WTC11 (cell line): Measurements from ENCODE around the gene LAP3. TPM values are rescaled to one million over a fixed set of nuclear protein-coding genes. Genes with fewer than 3 reads are reported as not detected.

Experiments
- ATAC-seq: fragments of 200-7000 bp; cut with Tn5 transposase; 2 replicates; pipeline ENCODE4 v1.10.0; 2021; ENCODE audit warnings: mild to moderate bottlenecking, moderate library complexity
- CTCF ChIA-PET: fragments of 300-600 bp; sonication (Branson Sonifier 250); formaldehyde crosslinking; loops from one replicate; lab custom pipeline; 2021; ENCODE audit warnings: antibody characterized with exemption; lab: Charles Lee
- POLR2A ChIA-PET: fragments of 350-600 bp; sonication (Branson Sonifier 250); formaldehyde crosslinking; loops from one replicate; lab custom pipeline; 2021; ENCODE audit warnings: antibody characterized with exemption; lab: Charles Lee
- DNase-seq: peaks from one replicate; pipeline ENCODE4 v3.0.0; 2021; ENCODE audit warnings: low spot score
- H3K27ac Mint-ChIP-seq: 2 replicates; pipeline ENCODE4 v1.8.0; 2021; ENCODE audit warnings: mixed read lengths
- H3K27me3 Mint-ChIP-seq: 2 replicates; pipeline ENCODE4 v1.8.0; 2021; ENCODE audit warnings: low read depth, mild to moderate bottlenecking, moderate library complexity, mixed read lengths
- H3K36me3 Mint-ChIP-seq: 2 replicates; pipeline ENCODE4 v1.8.0; 2021; ENCODE audit warnings: mixed read lengths
- H3K4me1 Mint-ChIP-seq: 2 replicates; pipeline ENCODE4 v1.8.0; 2022; ENCODE audit warnings: mixed read lengths
- H3K4me3 Mint-ChIP-seq: 2 replicates; pipeline ENCODE4 v1.8.0; 2021; ENCODE audit warnings: mild to moderate bottlenecking, moderate library complexity, mixed read lengths
- H3K9me3 Mint-ChIP-seq: 2 replicates; pipeline ENCODE4 v1.8.0; 2021; ENCODE audit warnings: mixed read lengths
- AFF4 ChIP-seq: sonication (generic); formaldehyde crosslinking; IDR thresholded peaks from 2 replicates; pipeline ENCODE4 v1.8.1; 2023; ENCODE audit warnings: mild to moderate bottlenecking, missing genetic modification reagents, borderline replicate concordance
- ARID4B ChIP-seq: sonication (generic); formaldehyde crosslinking; IDR thresholded peaks from 2 replicates; pipeline ENCODE4 v1.8.0; 2023; ENCODE audit warnings: missing genetic modification reagents, mild to moderate bottlenecking, borderline replicate concordance
- ATF1 ChIP-seq: sonication (generic); formaldehyde crosslinking; IDR thresholded peaks from 2 replicates; pipeline ENCODE4 v1.8.1; 2023; ENCODE audit warnings: mild to moderate bottlenecking, moderate library complexity, missing genetic modification reagents
- EMX1 ChIP-seq: fragments of 250-450 bp; sonication (Bioruptor Pico); IDR thresholded peaks from 2 replicates; pipeline ENCODE4 v1.8.0; 2021; ENCODE audit warnings: mild to moderate bottlenecking
- FOXP4 ChIP-seq: sonication (generic); formaldehyde crosslinking; IDR thresholded peaks from 2 replicates; pipeline ENCODE4 v1.8.0; 2022; ENCODE audit warnings: mild to moderate bottlenecking, missing genetic modification reagents
- JAZF1 ChIP-seq: fragments of 250-450 bp; sonication (Bioruptor Pico); IDR thresholded peaks from 2 replicates; pipeline ENCODE4 v1.9.0; 2021; ENCODE audit warnings: moderate library complexity, mild to moderate bottlenecking, inconsistent platforms
- MLX ChIP-seq: sonication (generic); formaldehyde crosslinking; IDR thresholded peaks from 2 replicates; pipeline ENCODE4 v1.8.1; 2023; ENCODE audit warnings: mild to moderate bottlenecking, missing genetic modification reagents, moderate library complexity
- MYBL2 ChIP-seq: sonication (generic); formaldehyde crosslinking; IDR thresholded peaks from 2 replicates; pipeline ENCODE4 v1.8.1; 2023; ENCODE audit warnings: mild to moderate bottlenecking, moderate library complexity, missing genetic modification reagents
- NFATC4 ChIP-seq: fragments of 250-450 bp; sonication (Bioruptor Pico); IDR thresholded peaks from 2 replicates; pipeline ENCODE4 v1.9.0; 2021; ENCODE audit warnings: mild to moderate bottlenecking
- NFE2L1 ChIP-seq: sonication (generic); formaldehyde crosslinking; IDR thresholded peaks from 2 replicates; pipeline ENCODE4 v1.8.1; 2023; ENCODE audit warnings: missing genetic modification reagents
- NFYB ChIP-seq: sonication (generic); formaldehyde crosslinking; conservative IDR thresholded peaks from 2 replicates; pipeline ENCODE4 v1.8.0; 2022; ENCODE audit warnings: low read depth, missing genetic modification reagents
- RORB ChIP-seq: fragments of 250-450 bp; sonication (Bioruptor Pico); IDR thresholded peaks from 2 replicates; pipeline ENCODE4 v1.9.0; 2021; ENCODE audit warnings: mild to moderate bottlenecking
- USF2 ChIP-seq: sonication (generic); formaldehyde crosslinking; IDR thresholded peaks from 2 replicates; pipeline ENCODE4 v1.8.1; 2023; ENCODE audit warnings: mild to moderate bottlenecking, missing genetic modification reagents, moderate library complexity
- ZBTB21 ChIP-seq: sonication (generic); formaldehyde crosslinking; IDR thresholded peaks from 2 replicates; pipeline ENCODE4 v1.8.1; 2023; ENCODE audit warnings: mild to moderate bottlenecking, missing genetic modification reagents, borderline replicate concordance
- ZBTB43 ChIP-seq: sonication (generic); formaldehyde crosslinking; IDR thresholded peaks from 2 replicates; pipeline ENCODE4 v1.8.1; 2023; ENCODE audit warnings: mild to moderate bottlenecking, missing genetic modification reagents
- ZMAT4 ChIP-seq: fragments of 250-450 bp; sonication (Bioruptor Pico); IDR thresholded peaks from 2 replicates; pipeline ENCODE4 v1.9.0; 2021; ENCODE audit warnings: mild to moderate bottlenecking
- total RNA-seq: library from RNA; stranded (reverse); gene quantifications from 3 replicates; pipeline ENCODE4 v1.2.3, GENCODE V29; 2021

The LAP3 gene
- total RNA-seq, 1 experiment from 2014 or later: 52.7 TPM

GRCh38 chr4:17544831-17545234, 32.2 kb upstream of the LAP3 start (continued):
- TF ChIP-seq MYBL2 (no peak), NFATC4 (CRISPR knock-in tag) (no peak)

GRCh38 chr4:17545374-17546140, 31.4 kb upstream of the LAP3 start:
- ChIA-PET POLR2A (no interaction called here), CTCF (no interaction called here)
- Mint-ChIP-seq H3K36me3 (no peaks in the 10 kb centered on the region), H3K27ac (no peak overlapping the region), H3K4me3 (no peak overlapping the region), H3K9me3 (no peaks in the 10 kb centered on the region), H3K4me1 (peaks cover 8% of the 10 kb centered on the region), H3K27me3 (peaks cover 3% of the 10 kb centered on the region; the same call in 1 of the 2 replicates)
- no peak for TF ChIP-seq NFE2L1 (CRISPR knock-in tag)
- TF ChIP-seq FOXP4 (CRISPR knock-in tag): no peak
- no peak for TF ChIP-seq ZBTB43 (CRISPR knock-in tag)
- TF ChIP-seq ATF1 (CRISPR knock-in tag): no peak
- TF ChIP-seq EMX1 (CRISPR knock-in tag): no peak
- no peak for TF ChIP-seq NFYB (CRISPR knock-in tag)
- no peak for TF ChIP-seq RORB (CRISPR knock-in tag)
- no peak for TF ChIP-seq JAZF1 (CRISPR knock-in tag)
- TF ChIP-seq ZBTB21: no peak
- no peak for TF ChIP-seq MLX
- no peak for TF ChIP-seq AFF4 (CRISPR knock-in tag)
- TF ChIP-seq ARID4B (CRISPR knock-in tag): no peak
- TF ChIP-seq ZMAT4: no peak
- TF ChIP-seq USF2 (CRISPR knock-in tag): no peak
- ATAC-seq (no peak), DNase-seq (no peak)
